OCI-M2 (cell line): Measurements from ENCODE around the gene NR3C1.
"Not testable (repeated sequence)": the region's sequence is repeated elsewhere in the genome, so short reads cannot be mapped to it uniquely, and the experiment has no call there.

Source experiments
- DNase-seq: peaks from one replicate; lab custom pipeline; 2025; ENCODE audit not compliant: unreplicated experiment; lab: John Stamatoyannopoulos, UW

The NR3C1 gene

DNA sequence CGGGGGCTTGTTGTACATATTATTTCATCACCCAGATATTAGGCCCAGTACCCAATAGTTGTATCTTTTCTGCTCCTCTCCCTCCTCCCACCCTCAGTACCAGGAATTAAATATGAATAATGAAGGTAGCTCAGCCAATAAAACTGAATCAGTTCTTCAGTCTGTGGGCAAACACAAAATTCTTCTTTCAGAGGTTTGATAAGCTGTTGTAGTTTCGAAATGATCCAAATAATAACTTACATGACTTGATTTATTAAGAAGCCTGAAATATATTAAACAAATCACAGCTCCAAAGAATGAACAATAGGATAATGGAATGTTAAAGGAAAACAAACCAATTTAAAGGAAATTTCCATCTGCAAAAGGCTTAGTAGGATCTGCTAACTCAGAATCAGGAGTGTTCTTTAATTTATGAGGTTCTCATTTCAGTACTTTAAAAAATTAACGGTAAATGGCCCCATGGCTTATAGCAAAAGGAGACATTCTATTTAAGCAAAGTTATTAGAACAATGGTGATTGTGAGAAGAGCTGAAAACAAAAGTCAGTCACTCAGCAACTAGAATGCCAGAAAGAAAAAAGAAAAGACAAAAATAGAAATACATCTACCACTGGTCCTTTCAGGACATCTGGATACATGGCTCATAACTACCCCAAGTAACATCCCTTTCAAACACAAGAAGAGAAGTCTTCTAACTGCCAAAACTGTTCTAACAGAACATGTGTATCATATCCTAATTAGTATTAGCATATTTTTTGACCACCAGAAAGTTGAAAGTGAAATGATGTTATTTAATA, 62.4 kb downstream of the NR3C1 start:
- DNase-seq = no peak

DNA sequence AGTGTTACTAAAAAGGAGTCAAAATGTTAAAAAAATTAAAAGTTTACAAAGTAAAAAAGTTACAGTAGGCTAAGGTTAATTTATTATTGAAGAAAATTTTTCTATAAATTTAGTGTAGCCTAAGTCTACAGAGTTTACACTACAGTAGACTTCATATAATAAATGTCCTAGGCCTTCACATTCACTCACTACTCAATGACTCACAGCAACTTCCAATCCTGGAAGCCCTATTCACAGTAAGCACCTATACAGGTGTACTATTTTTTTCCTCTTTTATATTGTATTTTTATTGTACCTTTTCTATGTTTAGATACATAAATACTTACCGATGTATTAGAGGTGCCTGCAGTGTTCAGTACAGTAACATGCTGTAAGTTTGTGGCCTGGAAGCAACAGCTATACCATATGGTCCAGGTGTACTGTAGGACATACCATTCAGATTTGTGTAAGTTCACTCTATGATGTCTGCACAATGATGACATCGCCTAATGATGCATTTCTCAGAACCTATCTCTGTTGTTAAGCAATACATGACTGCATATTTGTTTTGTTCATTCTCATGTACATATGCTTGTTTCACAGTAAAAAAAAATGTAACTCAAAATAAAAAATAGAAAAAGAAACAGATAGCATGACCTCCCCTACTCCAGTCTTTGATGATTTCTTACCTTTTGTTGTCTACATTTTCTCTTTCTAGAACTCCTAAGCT, 64.7 kb downstream of the NR3C1 start:
- DNase-seq = no peak

DNA sequence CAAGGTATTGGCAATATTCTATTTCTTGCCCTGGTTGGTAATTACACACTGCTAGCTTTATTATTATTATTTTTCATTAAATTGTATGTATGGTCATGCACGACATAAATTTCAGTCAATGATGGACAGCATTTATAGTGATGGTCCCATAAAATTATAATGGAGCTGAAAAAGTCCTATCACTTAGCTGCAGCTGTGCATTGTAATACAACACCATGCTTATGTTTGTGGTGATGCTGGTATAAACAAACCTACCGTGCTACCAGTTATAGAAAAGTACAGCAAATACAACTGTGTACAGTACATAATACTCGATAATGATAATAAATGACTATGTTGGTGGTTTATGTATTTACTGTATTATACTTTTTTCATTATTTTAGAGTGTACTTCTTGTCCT, 65.5 kb downstream of the NR3C1 start:
- no peak for DNase-seq

DNA sequence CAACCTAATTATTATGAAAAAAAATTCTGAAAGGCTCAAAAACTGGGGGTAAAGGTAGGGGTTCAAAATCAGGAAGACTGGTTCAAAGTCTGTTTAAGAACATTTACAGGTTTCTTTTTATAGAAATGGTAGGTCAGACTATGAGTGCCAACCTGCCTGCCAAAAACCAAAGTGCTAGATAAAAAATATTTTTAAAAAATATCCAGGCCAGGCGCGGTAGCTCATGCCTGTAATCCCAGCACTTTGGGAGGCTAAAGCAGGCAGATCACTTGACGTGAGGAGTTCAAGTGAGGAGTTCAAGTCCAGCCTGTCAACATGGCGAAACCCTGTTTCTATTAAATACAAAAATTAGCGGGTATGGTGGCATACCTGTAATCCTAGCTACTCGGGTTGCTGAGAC, 67.0 kb downstream of the NR3C1 start:
- no peak for DNase-seq

DNA sequence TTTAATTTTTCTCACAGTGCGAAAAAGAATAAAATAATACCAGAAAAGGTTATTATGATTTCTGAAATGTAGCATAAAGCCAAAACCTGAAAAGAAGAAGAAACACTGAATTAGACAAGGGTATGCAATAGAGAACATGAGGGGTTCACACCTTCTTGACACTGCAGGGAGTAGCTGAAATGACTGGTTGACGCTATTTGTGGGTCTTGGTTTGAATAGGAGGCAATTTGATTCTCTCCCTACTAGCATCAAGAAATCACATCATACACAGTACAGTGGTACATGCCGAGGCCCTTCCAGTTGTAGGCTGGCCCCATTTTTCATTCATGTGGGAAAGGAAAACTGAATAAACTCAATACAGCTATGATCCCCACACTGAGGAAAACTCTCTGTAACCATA, 68.6 kb downstream of the NR3C1 start:
- no peak for DNase-seq

DNA sequence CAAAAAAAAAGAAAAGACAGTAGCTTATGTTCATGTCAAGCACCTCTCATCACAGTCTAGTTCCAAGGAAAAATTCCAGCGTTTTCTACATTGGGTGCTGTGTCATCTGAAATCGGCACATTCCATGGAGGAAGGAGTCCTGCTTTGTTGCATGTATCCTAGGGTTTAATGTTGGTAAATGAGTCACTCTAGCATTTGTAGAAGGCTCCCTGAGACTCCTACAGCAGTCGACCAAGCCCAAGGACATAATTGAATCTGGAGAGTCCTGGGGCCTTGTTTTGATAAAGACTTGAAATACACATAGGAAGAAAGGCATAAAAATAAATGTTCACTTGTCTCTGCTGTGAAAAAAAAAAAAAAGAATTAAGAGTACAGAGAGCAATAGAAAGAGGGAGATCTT, 69.1 kb downstream of the NR3C1 start:
- DNase-seq = not testable (repeated sequence)

DNA sequence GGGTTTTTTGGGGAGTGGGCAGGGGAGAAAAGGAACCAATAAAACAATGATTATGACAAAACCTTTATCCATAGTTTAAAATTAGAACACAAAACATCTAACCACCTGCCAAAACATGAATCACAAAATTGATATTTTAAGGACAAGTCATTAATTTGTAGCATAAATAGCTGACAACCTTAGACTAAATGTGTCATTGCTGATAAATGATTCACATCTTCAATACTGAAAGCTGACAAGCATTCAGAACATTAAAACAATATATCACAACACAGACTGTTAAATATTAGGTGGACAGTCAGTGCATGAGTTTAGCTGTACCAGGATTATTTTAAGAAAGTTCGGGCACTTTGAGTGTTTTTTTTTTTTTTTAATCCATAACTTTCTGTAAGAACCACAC, 71.5 kb downstream of the NR3C1 start:
- DNase-seq = no peak

DNA sequence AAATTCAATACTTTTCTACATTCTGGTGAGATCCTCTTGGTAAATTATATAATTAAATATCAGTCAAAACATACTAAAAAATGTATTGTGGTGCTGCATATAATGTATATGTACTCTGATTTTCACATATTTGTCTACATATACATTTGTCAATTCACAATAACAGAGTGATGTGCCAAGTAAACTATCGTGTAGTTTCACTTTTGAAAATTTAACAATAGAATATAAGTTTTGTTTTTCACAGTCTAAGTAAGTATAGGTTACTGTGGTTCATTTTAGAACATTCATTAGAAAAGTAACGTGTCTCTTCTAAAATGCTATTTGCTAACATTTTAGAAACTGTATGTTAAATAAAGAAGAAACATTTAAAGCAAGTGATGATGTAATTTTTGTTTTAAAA, 73.6 kb downstream of the NR3C1 start:
- no peak for DNase-seq

DNA sequence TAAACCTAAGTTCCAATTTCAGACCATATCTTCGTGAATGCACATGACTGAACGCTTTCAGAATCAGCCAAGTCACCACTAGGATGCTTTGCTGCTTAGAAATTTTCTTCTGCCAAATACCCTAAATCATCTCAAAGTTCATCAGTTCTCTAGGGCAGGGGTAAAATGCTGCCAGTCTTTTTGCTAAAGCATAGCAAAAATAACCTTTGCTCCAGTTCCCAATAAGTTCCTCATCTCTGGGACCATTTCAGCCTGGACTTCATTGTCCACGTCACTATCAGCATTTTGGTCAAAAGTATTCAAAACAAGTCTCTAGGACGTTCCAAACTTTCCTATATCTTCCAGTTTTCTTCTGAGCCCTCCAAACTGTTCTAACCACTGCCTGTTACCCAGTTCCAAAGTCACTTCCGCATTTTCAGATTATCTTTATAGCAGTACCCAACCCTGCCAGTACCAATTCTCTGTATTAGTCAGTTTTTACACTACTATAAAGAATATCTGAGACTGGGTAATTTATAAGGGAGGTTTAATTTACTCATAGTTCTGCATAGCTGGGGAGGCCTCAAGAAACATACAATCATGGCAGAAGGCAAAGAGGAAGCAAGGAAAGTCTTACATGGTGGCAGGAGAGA, 74.8 kb downstream of the NR3C1 start:
- no peak for DNase-seq

DNA sequence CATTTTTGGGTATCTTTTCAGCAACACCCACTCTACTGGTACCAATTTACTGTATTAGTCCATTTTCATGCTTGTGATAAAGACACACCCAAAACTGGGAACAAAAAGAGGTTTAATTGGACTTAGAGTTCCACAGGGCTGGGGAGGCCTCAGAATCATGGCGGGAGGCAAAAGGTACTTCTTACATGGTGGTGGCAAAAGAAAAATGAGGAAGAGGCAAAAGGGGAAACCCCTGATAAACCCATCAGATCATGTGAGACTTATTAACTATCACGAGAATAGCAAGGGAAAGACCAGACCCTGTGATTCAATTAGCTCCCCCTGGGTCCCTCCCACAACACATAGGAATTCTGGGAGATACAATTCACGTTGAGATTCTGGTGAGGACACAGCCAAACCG, 78.4 kb downstream of the NR3C1 start:
- DNase-seq = not testable (repeated sequence)

DNA sequence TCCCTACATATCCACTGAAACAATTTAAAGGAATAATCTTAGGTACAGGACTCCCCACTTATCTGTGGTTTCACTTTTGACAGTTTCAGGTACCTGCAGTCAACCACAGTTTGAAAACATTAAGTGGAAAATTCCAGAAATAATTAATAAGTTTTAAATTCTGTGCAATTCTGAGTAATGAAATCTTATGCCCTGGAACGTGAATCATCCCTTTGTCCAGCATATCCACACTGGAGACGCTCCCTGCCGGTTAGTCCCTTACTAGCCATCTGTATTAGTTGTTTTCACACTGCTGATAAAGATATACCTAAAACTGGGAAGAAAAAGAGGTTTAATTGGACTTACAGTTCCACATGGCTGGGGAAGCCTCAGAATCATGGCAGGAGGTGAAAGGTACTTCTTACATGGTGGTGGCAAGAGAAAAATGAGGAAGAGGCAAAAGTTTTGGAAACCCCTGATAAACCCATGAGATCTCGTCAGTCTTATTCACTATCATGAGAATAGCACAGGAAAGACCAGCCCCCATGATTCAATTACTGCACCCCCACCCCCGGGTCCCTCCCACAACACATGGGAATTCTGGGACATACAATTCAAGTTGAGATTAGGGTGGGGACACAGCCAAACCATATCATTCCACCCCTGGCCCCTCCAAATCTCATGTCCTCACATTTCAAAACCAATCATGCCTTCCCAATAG, 80.4 kb downstream of the NR3C1 start:
- not testable (repeated sequence) for DNase-seq

DNA sequence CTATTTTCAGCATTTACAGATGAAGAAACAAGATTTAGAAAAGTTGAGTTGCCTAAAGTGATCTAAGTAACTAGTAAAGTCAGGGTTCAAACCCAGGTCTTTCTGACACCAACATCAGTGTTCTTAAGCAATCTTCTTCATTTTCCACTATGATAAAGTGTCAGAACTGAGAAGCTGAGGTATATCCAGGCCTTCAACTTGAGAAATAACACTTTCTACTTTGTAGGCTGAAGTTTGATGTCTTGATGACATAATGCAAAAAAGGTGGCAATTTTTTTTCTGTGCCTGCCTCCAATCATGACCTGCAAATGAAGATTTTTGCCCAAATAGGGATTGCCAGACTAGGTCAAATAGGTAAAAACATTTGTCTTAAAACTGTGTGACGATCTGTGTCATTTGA, 81.3 kb downstream of the NR3C1 start:
- no peak for DNase-seq

DNA sequence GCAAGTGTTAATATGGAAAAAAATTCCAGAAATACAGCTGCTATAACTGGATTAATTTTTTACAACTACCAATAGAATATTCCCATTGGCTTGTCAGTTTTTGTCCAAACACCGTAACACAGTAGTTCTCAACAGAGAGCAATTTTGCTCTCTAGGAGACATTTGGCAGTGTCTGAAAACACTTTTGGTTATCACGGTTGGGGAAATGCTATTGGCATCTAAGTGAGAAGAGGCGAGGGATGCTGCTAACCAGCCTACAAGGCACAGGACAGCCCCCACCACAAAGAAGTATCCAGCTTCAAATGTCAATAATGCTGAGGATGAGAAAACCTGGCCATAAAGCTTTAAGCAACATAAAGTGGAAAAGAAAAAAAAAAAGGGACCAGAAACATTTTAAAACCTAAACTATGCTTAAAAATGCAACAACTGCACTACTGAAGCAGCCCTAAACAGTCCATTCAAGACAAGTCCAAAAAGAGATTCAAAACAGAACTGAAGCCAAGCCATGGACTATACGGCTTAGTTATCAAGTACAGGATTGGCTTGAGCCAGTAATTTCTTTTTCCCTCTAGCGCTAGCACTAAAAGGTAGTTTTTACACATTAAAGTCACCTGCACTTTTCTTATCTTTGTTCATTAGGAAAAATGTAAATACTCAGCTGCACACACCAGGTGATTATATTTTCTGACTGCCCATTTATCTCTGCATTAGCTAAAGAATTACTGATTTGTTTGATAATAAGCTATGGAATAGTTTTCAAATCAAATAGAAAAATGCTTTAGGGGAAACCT, 83.9 kb downstream of the NR3C1 start:
- DNase-seq = no peak

DNA sequence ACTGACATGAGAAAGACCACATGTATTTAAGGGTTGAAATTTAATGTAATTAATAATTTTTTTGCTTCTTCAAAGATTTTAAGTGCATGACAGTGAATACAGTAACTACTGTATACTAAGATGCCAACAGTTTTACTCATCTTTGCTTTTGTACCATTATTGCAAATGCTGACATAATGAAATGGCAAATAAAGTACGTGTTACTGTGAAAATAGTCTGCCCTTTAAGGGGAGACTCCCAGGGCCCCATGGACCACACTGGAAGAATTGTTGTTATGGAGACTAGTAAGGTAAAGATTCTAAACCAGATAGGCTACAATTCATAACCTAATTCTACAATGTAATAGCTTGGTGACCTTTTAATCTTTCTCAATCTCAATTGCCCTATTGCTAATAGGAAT, 84.7 kb downstream of the NR3C1 start:
- DNase-seq = no peak

DNA sequence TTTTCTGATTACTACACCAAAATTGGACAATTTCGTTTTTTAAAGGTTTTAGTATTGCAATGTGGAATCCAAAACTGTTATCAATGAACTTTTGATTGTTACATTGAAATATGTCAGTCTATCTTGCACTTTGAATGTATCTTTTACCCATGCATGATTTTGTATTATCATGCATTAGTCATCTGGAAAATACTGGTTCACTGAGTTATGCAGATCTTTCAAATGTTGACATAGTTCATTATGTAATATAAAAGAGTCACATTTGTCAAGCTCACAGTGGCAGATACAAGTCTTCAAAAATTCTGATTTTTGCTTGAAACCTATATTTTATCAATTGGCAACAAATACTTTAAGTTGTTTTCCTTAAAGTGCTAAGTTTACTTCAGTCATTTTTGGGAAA, 85.2 kb downstream of the NR3C1 start:
- no peak for DNase-seq

DNA sequence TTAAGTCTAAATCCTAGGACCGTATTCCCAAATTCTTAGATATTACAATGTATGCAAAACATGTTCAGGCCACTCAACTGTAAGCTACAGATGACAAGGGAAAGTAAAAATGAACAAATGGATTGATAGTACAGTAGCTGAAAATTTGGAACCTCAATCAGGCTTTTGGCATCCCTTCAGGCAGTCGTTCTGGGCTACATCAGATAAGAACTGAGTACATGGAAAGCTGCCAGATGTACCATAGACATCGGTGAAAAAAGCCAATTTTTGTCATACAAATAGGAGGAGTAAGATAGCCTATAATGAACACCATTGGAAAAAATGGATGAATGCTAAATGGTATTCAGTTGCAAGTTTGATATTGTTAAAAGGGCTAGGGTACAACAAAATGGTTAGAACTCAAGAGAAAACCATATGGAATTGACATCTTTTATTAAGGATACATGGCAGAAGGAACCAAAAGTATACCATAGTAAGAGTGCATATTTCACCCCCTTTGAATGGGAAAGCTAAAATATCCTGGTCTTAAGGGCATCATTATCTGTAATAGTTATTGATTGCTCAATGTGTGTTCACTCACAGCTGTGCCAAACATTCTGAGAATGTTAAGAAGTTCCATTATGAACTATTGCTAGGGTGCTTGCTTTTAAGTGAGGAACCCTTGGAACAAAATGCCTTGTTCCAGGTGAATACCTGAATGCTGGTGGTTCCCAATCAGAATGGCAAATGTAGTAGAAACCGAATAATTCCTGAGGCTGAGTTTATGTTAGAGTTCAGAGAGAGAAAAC, 86.4 kb downstream of the NR3C1 start:
- DNase-seq = no peak

DNA sequence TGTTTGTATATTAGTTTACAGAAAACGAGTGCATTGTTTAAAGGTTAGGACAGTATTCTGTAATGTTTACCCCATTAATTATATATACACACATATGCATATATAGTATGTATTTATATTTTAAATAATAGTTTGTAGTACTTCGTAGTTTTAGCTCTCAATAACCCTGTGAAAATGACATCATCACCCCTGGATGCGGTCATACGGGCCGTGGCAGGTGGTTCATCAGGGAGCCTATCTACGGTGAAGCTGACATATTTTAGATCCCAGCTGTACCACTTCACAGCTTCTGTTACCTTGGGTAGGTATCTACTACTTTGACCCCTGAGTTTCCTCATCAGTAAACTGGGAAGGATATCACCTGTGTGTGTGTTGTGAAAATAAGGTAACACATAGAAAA, 87.1 kb downstream of the NR3C1 start:
- DNase-seq = no peak

DNA sequence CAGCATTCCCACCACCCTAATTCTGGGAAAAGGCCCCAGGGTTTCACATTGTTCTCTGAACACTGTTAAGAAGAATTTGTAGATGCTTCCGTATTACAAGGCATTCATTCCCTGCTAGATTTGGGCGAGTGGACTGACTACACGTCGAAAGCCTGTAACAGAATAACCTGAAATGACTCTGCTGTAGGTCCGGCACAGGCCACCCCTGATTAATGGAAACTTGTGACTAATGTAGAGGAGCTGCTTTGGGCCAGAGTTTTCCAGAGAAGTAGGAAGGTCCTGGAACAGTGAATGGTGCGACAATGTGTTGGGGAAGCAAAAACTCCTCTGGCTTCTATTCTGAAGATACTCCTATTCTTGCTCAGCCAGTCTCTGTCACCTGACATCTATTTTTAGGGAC, 87.6 kb downstream of the NR3C1 start:
- DNase-seq = no peak

DNA sequence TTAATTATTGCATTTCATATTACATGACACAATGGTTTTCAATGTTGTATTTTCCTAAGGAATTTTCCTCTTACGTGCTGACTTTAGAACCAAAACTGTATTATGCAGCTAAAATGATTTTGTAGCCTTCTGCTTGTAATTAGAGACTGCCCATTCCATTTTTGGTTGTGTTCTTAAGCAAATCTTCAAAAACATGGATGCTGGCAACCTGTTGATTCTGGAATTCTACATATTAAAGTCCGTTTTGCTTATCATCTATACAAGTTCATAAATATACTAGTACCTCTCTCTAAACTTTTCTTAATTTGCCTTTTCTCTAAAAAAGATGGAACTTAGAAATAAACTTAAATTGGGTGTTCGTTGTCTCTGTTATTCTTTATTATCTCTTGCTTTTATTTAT, 88.3 kb downstream of the NR3C1 start:
- DNase-seq = no peak

DNA sequence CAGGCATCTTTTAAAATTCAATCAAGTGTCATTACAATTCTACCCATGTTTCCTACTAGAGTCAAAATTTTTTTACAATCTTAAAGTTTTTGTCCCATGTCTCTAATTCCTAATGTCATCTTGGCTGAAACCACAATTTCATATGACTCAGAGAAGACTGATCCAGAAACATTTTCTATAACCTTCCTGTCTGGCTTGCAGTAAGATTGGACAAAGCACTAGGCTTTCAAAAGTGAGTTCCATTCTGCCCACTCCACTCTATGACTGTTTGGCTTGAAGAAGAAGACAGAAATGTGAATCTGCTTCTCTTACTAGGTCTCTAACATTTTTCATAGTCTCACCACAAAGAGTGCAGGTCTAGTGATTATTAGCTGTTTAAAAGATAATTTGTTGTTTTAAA, 88.8 kb downstream of the NR3C1 start:
- no peak for DNase-seq
